Liver (tissue), 9 donors: Measurements from ENCODE around the gene ANKRD33. TPM values are rescaled to one million over a fixed set of nuclear protein-coding genes. Genes with fewer than 3 reads are reported as not detected.

ENCODE experiments used
- DNase-seq: peaks from one replicate; pipeline ENCODE4 v3.0.0-alpha.2; 2017; ENCODE audit warnings: low spot score
- H3K27ac ChIP-seq, 2 donors: one replicate each; pipeline ENCODE4 v1.7.0; 2013; ENCODE audit warnings: inconsistent platforms in 2 of 2, low read length in 2 of 2, control low read depth in 1 of 2, low read depth in 1 of 2, mild to moderate bottlenecking in 1 of 2
- H3K27me3 ChIP-seq, 4 donors: one replicate each; pipeline versions ENCODE4 v1.6.1 to v1.7.0; 2013; ENCODE audit warnings: low read length in 3 of 4, inconsistent platforms in 1 of 4, mild to moderate bottlenecking in 1 of 4, moderate library complexity in 1 of 4; ENCODE audit not compliant: control insufficient read depth in 4 of 4, insufficient read depth in 4 of 4
- H3K36me3 ChIP-seq, 4 donors: one replicate each; pipeline versions ENCODE4 v1.6.1 to v1.7.0; 2013; ENCODE audit warnings: low read length in 3 of 4, mild to moderate bottlenecking in 3 of 4, low read depth in 1 of 4, moderate library complexity in 1 of 4; ENCODE audit not compliant: control insufficient read depth in 4 of 4, insufficient read depth in 3 of 4
- H3K4me1 ChIP-seq, 4 donors: one replicate each; pipeline versions ENCODE4 v1.6.1 to v1.7.0; 2013; ENCODE audit warnings: low read length in 3 of 4, mild to moderate bottlenecking in 3 of 4, moderate library complexity in 1 of 4; ENCODE audit not compliant: control insufficient read depth in 4 of 4, insufficient read depth in 4 of 4
- H3K4me3 ChIP-seq, 3 donors: one replicate each; pipeline versions ENCODE4 v1.6.1 to v1.7.0; 2013; ENCODE audit warnings: low read length in 3 of 3, control low read depth in 1 of 3, low read depth in 1 of 3, mild to moderate bottlenecking in 1 of 3
- H3K9ac ChIP-seq, 2 donors: one replicate each; pipeline ENCODE4 v1.7.0; 2013; ENCODE audit warnings: low read length in 2 of 2, mild to moderate bottlenecking in 2 of 2, moderate library complexity in 2 of 2, control low read depth in 1 of 2, low read depth in 1 of 2
- H3K9me3 ChIP-seq, 4 donors: one replicate each; pipeline versions ENCODE4 v1.6.1 to v1.7.0; 2013; ENCODE audit warnings: low read length in 3 of 4; ENCODE audit not compliant: control insufficient read depth in 4 of 4
- EGR1 ChIP-seq, 2 donors: IDR thresholded peaks; 2 replicates each; pipeline ENCODE4 v1.6.1; 2016 to 2018; ENCODE audit warnings: antibody characterized with exemption in 2 of 2, low read depth in 2 of 2
- FOXA1 ChIP-seq: IDR thresholded peaks from 2 replicates; pipeline ENCODE4 v1.6.1; 2016; ENCODE audit warnings: antibody characterized with exemption
- FOXA2 ChIP-seq: IDR thresholded peaks from 2 replicates; pipeline ENCODE4 v1.6.1; 2016; ENCODE audit warnings: antibody characterized with exemption
- GABPA ChIP-seq, 2 donors: IDR thresholded peaks in 1 of 2; conservative IDR thresholded peaks in 1 of 2; 2 replicates each; pipeline ENCODE4 v1.6.1; 2016; ENCODE audit warnings: antibody characterized with exemption in 2 of 2, mild to moderate bottlenecking in 1 of 2, moderate library complexity in 1 of 2
- HNF4A ChIP-seq, 2 donors: conservative IDR thresholded peaks; 2 replicates each; pipeline ENCODE4 v1.6.1; 2016; ENCODE audit warnings: antibody characterized with exemption in 2 of 2, mild to moderate bottlenecking in 2 of 2
- HNF4G ChIP-seq: IDR thresholded peaks from 2 replicates; pipeline ENCODE4 v1.6.1; 2016; ENCODE audit warnings: antibody characterized with exemption
- JUND ChIP-seq, 2 donors: IDR thresholded peaks; 2 replicates each; pipeline ENCODE4 v1.6.1; 2016; ENCODE audit warnings: antibody characterized with exemption in 2 of 2
- NR2F2 ChIP-seq: IDR thresholded peaks from 2 replicates; pipeline ENCODE4 v1.6.1; 2016; ENCODE audit warnings: antibody characterized with exemption
- RAD21 ChIP-seq, 2 donors: IDR thresholded peaks; 2 replicates each; pipeline ENCODE4 v1.6.1; 2016; ENCODE audit warnings: antibody characterized with exemption in 2 of 2, mild to moderate bottlenecking in 2 of 2
- RXRA ChIP-seq, 2 donors: IDR thresholded peaks; 2 replicates each; pipeline ENCODE4 v1.6.1; 2017 to 2018; ENCODE audit warnings: antibody characterized with exemption in 2 of 2, mild to moderate bottlenecking in 1 of 2
- SP1 ChIP-seq: IDR thresholded peaks from 2 replicates; pipeline ENCODE4 v1.6.1; 2018; ENCODE audit warnings: antibody characterized with exemption, mild to moderate bottlenecking
- TAF1 ChIP-seq: conservative IDR thresholded peaks from 2 replicates; pipeline ENCODE4 v1.6.1; 2016; ENCODE audit warnings: antibody characterized with exemption, mild to moderate bottlenecking
- YY1 ChIP-seq: IDR thresholded peaks from 2 replicates; pipeline ENCODE4 v1.6.1; 2016; ENCODE audit warnings: antibody characterized with exemption, mild to moderate bottlenecking
- WGBS: extraction: QIAGEN DNeasy Blood & Tissue Kit; methylation state at CpG from one replicate; pipeline ENCODE4 v1.1.7; 2013; 5-methylcytosine and 5-hydroxymethylcytosine counted together
- polyA plus RNA-seq, 2 donors: library from polyadenylated mRNA; stranded (reverse) in 1 of 2; unstranded in 1 of 2; fragments of 200-250 nt in 1 of 2; fragments of >200 nt in 1 of 2; fragmentation: Nextera tagmentation in 1 of 2; extraction: Ambion mirVana in 1 of 2; gene quantifications; one replicate each; pipeline versions ENCODE4 v1.2.1 to v1.2.3, GENCODE V29; 2013 to 2015
- total RNA-seq, 2 donors: library from RNA; depleted of rRNA; stranded (reverse); fragments of >200 nt; gene quantifications; one replicate each; pipeline ENCODE4 v1.2.3, GENCODE V29; 2014
- TF ChIP-seq, protein P1 (sequence below): IDR thresholded peaks from 2 replicates; pipeline ENCODE4 v1.6.1; 2016; ENCODE audit warnings: antibody characterized with exemption
- TF ChIP-seq, protein P2 (sequence below): IDR thresholded peaks from 2 replicates; pipeline ENCODE4 v1.6.1; 2016; ENCODE audit warnings: antibody characterized with exemption
- TF ChIP-seq, protein P3 (sequence below): fragments of 150-350 bp; IDR thresholded peaks from 2 replicates; pipeline ENCODE4 v1.5.1; 2017; ENCODE audit warnings: improper control_type of control experiment, low read depth, low read length; ENCODE audit not compliant: missing input control
- TF ChIP-seq, protein P4 (sequence below): IDR thresholded peaks from 2 replicates; pipeline ENCODE4 v1.6.1; 2016; ENCODE audit warnings: antibody characterized with exemption
- TF ChIP-seq, protein P5 (sequence below): IDR thresholded peaks from 2 replicates; pipeline ENCODE4 v1.6.1; 2016; ENCODE audit warnings: antibody characterized with exemption, mild to moderate bottlenecking
- donor health status: healthy.
- donor health status: healthy.
- donor health status: healthy.
- donor health status: healthy.
- donor health status: healthy.

Gene ANKRD33
- total and polyA plus RNA-seq, 4 donors = not detected

DNA sequence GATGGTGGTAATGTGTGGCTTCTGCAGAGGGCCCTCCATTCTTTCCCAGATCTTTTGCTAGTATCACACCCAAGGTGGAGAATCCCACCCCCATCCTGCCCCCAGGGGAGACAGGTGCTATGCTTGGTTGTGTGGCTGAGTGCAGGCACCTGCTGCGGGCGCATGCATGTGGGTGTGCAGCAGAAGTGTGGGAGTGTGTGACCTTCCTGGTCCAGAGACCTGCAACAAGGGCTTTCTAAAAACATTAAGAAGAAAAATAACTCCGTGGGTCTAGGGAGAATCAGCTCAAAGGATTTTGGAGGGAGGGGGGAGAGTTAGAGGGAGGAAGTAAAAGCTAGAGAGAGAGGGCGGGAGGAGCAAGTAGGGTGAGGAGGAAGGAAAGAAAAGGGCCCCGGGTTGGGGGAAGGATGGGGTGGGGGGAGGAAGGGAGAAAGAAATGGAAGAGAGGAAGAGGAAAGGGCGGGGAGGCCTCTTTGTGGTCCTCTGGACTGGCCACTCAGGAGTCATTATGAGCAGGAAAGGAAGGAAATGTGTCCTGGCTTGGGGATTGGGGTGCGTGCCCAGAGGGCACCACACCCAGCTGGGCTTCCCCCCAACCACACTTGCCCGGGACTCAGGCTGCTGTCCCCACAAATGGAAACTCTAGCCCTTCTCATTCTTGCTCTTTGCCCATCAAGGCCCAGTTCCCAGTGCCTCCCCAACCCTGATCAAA lies 36.3 kb upstream of the ANKRD33 start:
- Histone ChIP-seq H3K9ac (no peak overlapping the region), H3K4me3 (no peak overlapping the region), H3K36me3 (no peaks in the 10 kb centered on the region), H3K4me1 (peaks cover 4 to 20% (median 14%) of the 10 kb centered on the region in 4 donors), H3K27ac (no peak overlapping the region), H3K9me3 (no peaks in the 10 kb centered on the region), H3K27me3 (peaks cover 0 to 6% (median 0%) of the 10 kb centered on the region in 4 donors)
- 70% methylated on average over 8 of the region's 8 CpGs for WGBS
- TF ChIP-seq, protein P1, sequence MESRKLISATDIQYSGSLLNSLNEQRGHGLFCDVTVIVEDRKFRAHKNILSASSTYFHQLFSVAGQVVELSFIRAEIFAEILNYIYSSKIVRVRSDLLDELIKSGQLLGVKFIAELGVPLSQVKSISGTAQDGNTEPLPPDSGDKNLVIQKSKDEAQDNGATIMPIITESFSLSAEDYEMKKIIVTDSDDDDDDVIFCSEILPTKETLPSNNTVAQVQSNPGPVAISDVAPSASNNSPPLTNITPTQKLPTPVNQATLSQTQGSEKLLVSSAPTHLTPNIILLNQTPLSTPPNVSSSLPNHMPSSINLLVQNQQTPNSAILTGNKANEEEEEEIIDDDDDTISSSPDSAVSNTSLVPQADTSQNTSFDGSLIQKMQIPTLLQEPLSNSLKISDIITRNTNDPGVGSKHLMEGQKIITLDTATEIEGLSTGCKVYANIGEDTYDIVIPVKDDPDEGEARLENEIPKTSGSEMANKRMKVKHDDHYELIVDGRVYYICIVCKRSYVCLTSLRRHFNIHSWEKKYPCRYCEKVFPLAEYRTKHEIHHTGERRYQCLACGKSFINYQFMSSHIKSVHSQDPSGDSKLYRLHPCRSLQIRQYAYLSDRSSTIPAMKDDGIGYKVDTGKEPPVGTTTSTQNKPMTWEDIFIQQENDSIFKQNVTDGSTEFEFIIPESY = no peak
- DNase-seq = no peak

DNA sequence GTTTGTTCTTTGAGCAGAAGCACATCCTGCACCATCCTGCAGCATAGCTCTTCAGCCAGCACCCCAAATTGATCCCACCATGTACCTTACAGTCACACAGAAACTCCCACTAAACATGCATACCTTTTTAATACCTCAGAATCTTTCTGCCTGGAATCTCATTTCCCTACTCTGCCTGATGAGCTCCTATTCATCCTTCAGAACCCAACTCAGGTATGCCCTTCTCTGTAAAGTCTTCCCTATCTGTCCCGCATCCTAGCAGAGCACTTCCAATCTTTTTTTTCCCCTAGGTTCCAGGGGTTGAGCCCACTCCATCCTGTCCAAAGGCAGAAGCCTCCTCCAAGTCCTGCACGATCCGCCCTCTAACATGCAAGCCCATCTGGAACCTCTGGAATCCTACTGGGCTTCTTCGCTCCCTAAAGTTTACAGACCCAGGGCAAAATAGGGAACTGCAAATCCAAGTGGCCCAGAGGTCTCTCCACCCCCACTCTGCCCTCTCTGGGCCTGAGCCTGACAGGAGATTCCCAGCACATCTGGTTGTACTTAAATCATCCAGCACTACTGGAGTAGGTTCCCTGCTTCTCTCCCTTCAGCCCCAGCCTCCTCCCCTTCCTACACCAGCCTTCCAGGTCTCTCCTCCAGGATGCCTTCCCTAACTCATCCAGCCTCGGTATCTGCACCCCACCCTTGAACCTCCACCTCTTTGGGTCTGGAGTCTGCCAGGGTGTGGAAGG lies 35.3 kb upstream of the ANKRD33 start:
- Histone ChIP-seq H3K4me3 (no peak overlapping the region), H3K36me3 (no peaks in the 10 kb centered on the region), H3K27me3 (peaks cover 0 to 6% (median 0%) of the 10 kb centered on the region in 4 donors), H3K4me1 (peaks cover 2 to 13% (median 8%) of the 10 kb centered on the region in 4 donors), H3K9me3 (no peaks in the 10 kb centered on the region), H3K27ac (no peak overlapping the region), H3K9ac (no peak overlapping the region)
- WGBS = 89% methylated on average over 5 of the region's 5 CpGs
- TF ChIP-seq, protein P2, sequence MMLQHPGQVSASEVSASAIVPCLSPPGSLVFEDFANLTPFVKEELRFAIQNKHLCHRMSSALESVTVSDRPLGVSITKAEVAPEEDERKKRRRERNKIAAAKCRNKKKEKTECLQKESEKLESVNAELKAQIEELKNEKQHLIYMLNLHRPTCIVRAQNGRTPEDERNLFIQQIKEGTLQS = no peak
- no peak for TF ChIP-seq NR2F2
- TF ChIP-seq FOXA1 = no peak
- TF ChIP-seq RAD21 (IDR thresholded peaks at IDR 0.05) = no peak
- no peak for TF ChIP-seq FOXA2
- TF ChIP-seq YY1 = no peak
- TF ChIP-seq, protein P1 = no peak
- TF ChIP-seq JUND (IDR thresholded peaks at IDR 0.05) = no peak
- no peak for TF ChIP-seq HNF4A (conservative IDR thresholded peaks at IDR 0.05)
- TF ChIP-seq RXRA (IDR thresholded peaks at IDR 0.05) = no peak
- TF ChIP-seq EGR1 (IDR thresholded peaks at IDR 0.05; ENCODE audit: low read depth in 2 of 2) = no peak
- TF ChIP-seq, protein P3, sequence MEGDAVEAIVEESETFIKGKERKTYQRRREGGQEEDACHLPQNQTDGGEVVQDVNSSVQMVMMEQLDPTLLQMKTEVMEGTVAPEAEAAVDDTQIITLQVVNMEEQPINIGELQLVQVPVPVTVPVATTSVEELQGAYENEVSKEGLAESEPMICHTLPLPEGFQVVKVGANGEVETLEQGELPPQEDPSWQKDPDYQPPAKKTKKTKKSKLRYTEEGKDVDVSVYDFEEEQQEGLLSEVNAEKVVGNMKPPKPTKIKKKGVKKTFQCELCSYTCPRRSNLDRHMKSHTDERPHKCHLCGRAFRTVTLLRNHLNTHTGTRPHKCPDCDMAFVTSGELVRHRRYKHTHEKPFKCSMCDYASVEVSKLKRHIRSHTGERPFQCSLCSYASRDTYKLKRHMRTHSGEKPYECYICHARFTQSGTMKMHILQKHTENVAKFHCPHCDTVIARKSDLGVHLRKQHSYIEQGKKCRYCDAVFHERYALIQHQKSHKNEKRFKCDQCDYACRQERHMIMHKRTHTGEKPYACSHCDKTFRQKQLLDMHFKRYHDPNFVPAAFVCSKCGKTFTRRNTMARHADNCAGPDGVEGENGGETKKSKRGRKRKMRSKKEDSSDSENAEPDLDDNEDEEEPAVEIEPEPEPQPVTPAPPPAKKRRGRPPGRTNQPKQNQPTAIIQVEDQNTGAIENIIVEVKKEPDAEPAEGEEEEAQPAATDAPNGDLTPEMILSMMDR = no peak
- TF ChIP-seq, protein P4, sequence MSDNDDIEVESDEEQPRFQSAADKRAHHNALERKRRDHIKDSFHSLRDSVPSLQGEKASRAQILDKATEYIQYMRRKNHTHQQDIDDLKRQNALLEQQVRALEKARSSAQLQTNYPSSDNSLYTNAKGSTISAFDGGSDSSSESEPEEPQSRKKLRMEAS = no peak
- TF ChIP-seq HNF4G = no peak
- TF ChIP-seq TAF1 = no peak
- no peak for TF ChIP-seq GABPA (IDR thresholded peaks at IDR 0.05 in 1 of 2, conservative IDR thresholded peaks at IDR 0.05 in 1 of 2)
- TF ChIP-seq SP1 = no peak
- TF ChIP-seq, protein P5, sequence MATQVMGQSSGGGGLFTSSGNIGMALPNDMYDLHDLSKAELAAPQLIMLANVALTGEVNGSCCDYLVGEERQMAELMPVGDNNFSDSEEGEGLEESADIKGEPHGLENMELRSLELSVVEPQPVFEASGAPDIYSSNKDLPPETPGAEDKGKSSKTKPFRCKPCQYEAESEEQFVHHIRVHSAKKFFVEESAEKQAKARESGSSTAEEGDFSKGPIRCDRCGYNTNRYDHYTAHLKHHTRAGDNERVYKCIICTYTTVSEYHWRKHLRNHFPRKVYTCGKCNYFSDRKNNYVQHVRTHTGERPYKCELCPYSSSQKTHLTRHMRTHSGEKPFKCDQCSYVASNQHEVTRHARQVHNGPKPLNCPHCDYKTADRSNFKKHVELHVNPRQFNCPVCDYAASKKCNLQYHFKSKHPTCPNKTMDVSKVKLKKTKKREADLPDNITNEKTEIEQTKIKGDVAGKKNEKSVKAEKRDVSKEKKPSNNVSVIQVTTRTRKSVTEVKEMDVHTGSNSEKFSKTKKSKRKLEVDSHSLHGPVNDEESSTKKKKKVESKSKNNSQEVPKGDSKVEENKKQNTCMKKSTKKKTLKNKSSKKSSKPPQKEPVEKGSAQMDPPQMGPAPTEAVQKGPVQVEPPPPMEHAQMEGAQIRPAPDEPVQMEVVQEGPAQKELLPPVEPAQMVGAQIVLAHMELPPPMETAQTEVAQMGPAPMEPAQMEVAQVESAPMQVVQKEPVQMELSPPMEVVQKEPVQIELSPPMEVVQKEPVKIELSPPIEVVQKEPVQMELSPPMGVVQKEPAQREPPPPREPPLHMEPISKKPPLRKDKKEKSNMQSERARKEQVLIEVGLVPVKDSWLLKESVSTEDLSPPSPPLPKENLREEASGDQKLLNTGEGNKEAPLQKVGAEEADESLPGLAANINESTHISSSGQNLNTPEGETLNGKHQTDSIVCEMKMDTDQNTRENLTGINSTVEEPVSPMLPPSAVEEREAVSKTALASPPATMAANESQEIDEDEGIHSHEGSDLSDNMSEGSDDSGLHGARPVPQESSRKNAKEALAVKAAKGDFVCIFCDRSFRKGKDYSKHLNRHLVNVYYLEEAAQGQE = no peak
- DNase-seq = no peak
